IPS-11a (cell line): ENCODE measurements around the gene LCA5L.

Experiments
- H3K4me3 ChIP-seq: one replicate; pipeline ENCODE4 v1.5.1; 2013; ENCODE audit warnings: low read depth, low read length, control low read depth

The LCA5L gene

GRCh38 chr21:39359382-39359781, 86.2 kb downstream of the LCA5L start:
- H3K4me3 ChIP-seq: no peak overlapping the region
